Muscle layer of duodenum (tissue), 2 donors: ENCODE data around the gene RDH11.
"Not testable (repeated sequence)": the region's sequence is repeated elsewhere in the genome, so short reads cannot be mapped to it uniquely, and the experiment has no call there.

Source experiments
- H3K27ac ChIP-seq: one replicate; pipeline ENCODE4 v1.7.0; 2013; ENCODE audit warnings: mild to moderate bottlenecking, low read length
- H3K27me3 ChIP-seq: one replicate; pipeline ENCODE4 v1.7.0; 2013; ENCODE audit warnings: low read depth, mild to moderate bottlenecking, control low read depth, low read length
- H3K36me3 ChIP-seq, 2 donors: one replicate each; pipeline ENCODE4 v1.7.0; 2013; ENCODE audit warnings: low read length in 2 of 2, control low read depth in 1 of 2, mild to moderate bottlenecking in 1 of 2; ENCODE audit not compliant: insufficient read depth in 2 of 2, control insufficient read depth in 1 of 2
- H3K4me1 ChIP-seq, 2 donors: one replicate each; pipeline ENCODE4 v1.7.0; 2013; ENCODE audit warnings: low read length in 2 of 2, mild to moderate bottlenecking in 2 of 2, control low read depth in 1 of 2, moderate library complexity in 1 of 2; ENCODE audit not compliant: insufficient read depth in 2 of 2, control insufficient read depth in 1 of 2
- H3K4me3 ChIP-seq, 2 donors: one replicate each; pipeline ENCODE4 v1.7.0; 2013; ENCODE audit warnings: low read length in 2 of 2, low read depth in 1 of 2, mild to moderate bottlenecking in 1 of 2
- H3K9me3 ChIP-seq, 2 donors: one replicate each; pipeline ENCODE4 v1.7.0; 2013; ENCODE audit warnings: low read length in 2 of 2, control low read depth in 1 of 2, mild to moderate bottlenecking in 1 of 2; ENCODE audit not compliant: control insufficient read depth in 1 of 2
- donor health status: healthy.

RDH11 gene

DNA sequence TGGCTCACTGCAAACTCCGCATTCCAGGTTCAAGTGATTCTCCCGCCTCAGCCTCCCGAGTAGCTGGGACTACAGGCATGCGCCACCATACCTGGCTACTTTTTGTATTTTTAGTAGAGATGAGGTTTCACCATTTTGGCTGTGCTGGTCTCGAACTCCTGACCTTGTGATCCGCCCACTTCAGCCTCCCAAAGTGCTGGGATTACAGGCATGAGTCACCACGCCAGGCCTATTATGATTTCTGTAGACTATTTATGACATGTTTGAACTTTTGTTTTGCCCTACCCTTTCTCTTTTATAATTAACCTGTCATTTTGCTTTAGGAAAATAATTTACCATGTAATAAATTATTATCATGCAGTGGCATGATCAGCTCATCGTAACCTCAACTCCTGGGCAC is 5.9 kb upstream of the RDH11 start, which contains the start of gene RDH12:
Gene RDH12, plus strand, starts transcription at position 395 of the 400 bp plus-strand sequence. CDS start 20,757 bp downstream, outside the sequence.
- not testable (repeated sequence) for H3K27ac ChIP-seq, H3K4me1 ChIP-seq, H3K4me3 ChIP-seq, H3K9me3 ChIP-seq, H3K36me3 ChIP-seq, H3K27me3 ChIP-seq

DNA sequence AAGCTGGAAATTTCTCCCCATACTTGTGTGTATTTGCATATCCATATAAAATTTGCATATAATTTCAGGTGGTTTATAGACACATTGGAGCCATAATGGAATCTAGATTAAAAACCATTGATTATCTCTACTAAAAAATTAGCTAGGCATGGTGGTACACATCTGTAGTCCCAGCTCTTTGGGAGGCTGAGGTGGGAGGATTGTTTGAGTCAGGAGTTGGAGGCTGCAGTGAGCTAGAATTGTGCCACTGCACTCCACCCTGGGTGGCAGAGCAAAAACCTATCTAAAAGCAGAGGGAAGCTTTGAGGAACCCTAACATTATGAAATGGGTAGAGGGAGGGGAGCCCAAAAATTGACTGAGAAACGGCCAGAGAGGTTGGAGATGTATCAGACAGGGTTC is 2.6 kb upstream of the RDH11 start:
- peaks cover 0 to 10% of the 10 kb centered on the region in 2 donors for H3K4me1 ChIP-seq
- no peak overlapping the region for H3K4me3 ChIP-seq
- H3K36me3 ChIP-seq = peaks cover 0 to 3% of the 10 kb centered on the region in 2 donors
- no peaks in the 10 kb centered on the region for H3K9me3 ChIP-seq
- H3K27ac ChIP-seq = no peak overlapping the region
- no peaks in the 10 kb centered on the region for H3K27me3 ChIP-seq

DNA sequence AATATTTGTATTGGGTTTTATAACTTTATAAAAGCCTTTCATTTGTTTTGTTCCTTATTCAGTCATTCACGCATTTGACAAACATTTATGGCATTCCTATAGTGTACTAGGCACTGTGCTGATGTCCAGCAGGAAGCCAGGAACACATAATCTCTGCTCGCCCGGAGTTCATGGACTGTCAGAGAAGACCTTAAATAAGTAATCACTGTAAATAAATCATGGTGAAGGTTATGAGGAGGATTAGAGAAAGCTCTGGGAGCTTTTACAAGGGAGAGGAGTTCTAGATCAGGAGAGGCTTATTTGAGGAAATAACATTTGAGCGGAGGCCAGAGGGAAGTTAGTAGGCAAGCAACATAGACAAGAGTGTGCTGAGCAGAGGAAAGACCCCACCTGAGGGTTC is 1.4 kb upstream of the RDH11 start:
- Histone ChIP-seq H3K9me3 (no peaks in the 10 kb centered on the region), H3K4me1 (peaks cover 0 to 11% of the 10 kb centered on the region in 2 donors), H3K36me3 (peaks cover 0 to 8% of the 10 kb centered on the region in 2 donors), H3K27me3 (no peaks in the 10 kb centered on the region), H3K4me3 (no peak overlapping the region), H3K27ac (no peak overlapping the region)

DNA sequence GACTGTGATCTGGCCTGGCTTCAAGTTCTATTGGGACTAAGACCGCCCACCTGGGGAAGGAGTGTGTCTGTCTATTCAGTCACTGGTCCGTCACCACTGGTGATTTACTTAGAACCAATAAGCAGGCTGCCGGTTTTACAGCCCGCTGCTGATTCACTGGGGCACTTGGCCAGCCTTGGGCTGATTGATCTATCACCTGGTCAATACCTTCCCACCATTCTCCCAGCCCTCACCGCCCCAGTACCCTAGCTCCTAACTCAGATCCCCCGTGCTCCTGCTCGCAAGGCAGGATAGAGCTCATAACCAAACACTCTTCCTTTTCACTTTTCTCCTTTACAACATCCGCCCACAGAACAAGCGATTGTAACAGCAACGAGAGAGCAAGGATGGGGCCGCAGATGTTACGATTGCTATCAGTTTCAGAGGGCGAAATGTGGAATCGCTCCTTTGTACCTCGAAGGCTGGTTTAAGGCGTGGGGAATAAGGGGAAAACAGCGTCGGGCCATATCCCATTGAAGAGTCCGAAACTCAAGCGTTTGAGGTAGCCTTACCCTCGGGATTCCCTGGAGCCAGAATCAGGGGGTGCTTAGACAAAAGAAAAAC is 672 bp downstream of the RDH11 start:
- Histone ChIP-seq H3K4me3 (peak overlapping the region; percentile 96 to 98), H3K36me3 (peaks cover 18 to 28% of the 10 kb centered on the region in 2 donors), H3K9me3 (no peaks in the 10 kb centered on the region), H3K4me1 (peaks cover 0 to 11% of the 10 kb centered on the region in 2 donors), H3K27ac (peak overlapping the region; percentile 94), H3K27me3 (no peaks in the 10 kb centered on the region)

DNA sequence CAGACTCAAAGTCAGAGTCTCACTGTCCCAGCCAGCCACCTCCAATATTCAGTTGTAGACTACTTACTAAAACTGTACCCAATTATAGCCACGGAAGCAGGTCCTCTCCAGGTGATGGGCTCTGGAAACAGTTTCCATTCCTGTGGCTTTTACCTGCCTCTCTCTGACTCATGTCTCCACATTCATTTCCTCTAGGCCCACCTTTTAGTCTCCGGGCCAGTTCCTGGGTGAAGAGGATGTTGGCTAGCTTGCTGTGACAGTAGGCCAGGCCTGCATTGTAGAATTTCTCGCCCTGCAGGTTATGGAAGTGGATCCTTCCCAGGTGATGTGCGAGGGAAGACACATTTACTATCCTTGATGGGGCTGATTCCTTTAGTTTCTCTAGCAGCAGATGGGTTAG is 5.6 kb downstream of the RDH11 start:
- Histone ChIP-seq H3K4me3 (no peak overlapping the region), H3K27me3 (no peaks in the 10 kb centered on the region), H3K36me3 (peaks cover 46 to 62% of the 10 kb centered on the region in 2 donors), H3K4me1 (peaks cover 0 to 11% of the 10 kb centered on the region in 2 donors), H3K27ac (no peak overlapping the region), H3K9me3 (no peaks in the 10 kb centered on the region)

DNA sequence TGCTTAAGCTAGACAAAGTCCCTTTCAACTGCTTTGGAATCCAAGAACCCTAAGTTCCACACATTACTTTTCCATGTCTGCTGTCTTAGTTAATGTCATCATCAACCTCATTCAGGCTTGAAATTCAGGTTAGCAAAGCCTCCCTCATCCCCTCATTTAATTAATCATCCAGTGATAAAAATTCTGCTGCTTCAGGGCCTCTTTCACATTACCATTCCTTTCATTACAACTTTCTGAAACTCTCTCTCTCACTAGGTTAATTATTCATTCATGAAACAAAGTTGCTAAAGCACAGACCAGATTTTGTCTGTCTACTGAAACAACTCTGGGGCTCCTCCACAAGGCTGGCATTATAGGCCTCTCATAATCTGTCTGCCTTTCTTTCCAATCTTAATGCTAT is 11.7 kb downstream of the RDH11 start:
- peaks cover 38 to 61% of the 10 kb centered on the region in 2 donors for H3K36me3 ChIP-seq
- H3K27me3 ChIP-seq = no peaks in the 10 kb centered on the region
- H3K9me3 ChIP-seq = no peaks in the 10 kb centered on the region
- no peak overlapping the region for H3K27ac ChIP-seq
- H3K4me3 ChIP-seq = no peak overlapping the region
- no peaks in the 10 kb centered on the region for H3K4me1 ChIP-seq

DNA sequence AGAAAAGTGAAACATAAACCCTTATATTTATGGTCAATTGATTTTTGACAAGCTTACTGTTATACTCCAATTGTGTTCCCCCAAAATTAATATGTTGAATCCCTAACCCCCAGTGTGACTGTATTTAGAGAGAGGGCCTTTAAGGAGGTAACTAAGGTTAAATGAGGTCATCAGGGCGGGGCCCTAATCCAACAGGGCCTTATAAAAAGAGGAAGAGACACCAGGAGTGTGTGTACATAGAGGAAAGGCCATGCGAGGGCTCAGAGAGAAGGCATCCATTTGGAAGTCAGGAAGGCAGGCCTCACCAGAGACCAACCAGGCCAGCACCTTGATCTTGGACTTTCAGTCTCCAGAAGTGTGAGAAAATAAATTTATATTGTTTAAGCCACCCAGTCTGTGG is 14.6 kb downstream of the RDH11 start:
- no peaks in the 10 kb centered on the region for H3K9me3 ChIP-seq
- H3K36me3 ChIP-seq = peaks cover 33 to 54% of the 10 kb centered on the region in 2 donors
- no peak overlapping the region for H3K4me3 ChIP-seq
- no peaks in the 10 kb centered on the region for H3K27me3 ChIP-seq
- no peak overlapping the region for H3K27ac ChIP-seq
- no peaks in the 10 kb centered on the region for H3K4me1 ChIP-seq

DNA sequence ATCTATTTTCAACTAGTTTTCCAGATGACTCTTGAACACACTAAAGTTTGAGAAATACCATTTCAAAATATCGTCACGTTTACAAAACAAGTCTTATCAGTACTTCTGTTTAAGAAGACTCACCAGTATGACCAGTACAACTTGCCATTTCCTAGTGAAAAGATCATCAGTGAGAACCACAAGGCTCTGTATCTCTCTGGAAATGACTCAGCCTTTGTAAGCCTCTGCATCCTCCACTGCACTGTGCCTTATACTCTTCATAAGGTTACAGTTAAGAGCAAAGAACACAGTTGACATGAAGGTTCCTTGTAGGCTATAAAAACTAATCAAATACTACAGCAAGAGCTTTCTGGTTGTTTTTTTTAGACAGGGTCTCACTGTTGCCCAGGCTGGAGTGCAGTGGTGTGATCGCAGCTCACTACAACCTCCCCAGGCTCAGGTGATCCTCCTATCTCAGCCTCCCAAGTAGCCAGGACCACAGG is 15.4 kb downstream of the RDH11 start:
- Histone ChIP-seq H3K9me3 (no peaks in the 10 kb centered on the region), H3K36me3 (peaks cover 30 to 47% of the 10 kb centered on the region in 2 donors), H3K27me3 (no peaks in the 10 kb centered on the region), H3K4me1 (peaks cover 0 to 5% of the 10 kb centered on the region in 2 donors), H3K4me3 (no peak overlapping the region), H3K27ac (no peak overlapping the region)

DNA sequence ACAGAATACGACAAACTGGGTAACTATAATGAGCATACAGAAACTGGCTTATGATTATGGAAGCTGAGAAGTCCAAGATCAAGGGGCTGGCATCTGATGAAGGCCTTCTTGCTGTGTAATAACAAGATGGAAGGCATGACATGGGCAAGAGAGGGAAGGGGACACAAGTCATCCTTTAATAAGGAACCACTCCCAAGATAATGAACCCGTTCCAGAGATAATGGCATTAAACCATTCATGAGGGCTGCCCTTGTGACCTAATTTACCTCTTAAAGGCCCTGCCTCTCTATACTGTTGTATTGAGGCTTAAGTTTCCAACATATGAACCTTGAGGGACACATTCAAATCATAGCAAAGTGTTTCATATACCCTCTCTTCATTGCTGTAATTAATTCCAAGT is 16.6 kb downstream of the RDH11 start:
- Histone ChIP-seq H3K36me3 (peaks cover 27 to 44% of the 10 kb centered on the region in 2 donors), H3K27me3 (no peaks in the 10 kb centered on the region), H3K4me1 (peaks cover 0 to 7% of the 10 kb centered on the region in 2 donors), H3K4me3 (no peak overlapping the region), H3K27ac (no peak overlapping the region), H3K9me3 (no peaks in the 10 kb centered on the region)

DNA sequence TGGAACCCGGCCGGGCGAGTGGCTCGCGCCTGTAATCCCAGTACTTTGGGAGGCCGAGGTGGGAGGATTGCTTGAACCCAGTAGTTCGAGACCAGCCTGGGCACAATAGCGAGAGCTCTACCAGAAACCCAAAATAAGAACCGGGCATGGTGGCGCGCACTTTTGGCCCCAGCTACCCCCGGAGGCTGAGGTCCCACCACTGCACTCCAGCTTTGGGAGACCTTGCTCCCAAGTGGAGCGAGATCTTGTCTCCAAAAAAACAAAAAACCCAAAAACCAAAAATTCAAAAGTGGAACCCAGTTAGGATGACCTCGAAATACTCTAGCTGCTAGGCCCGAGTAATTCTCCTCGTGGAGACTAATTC is 20.4 kb downstream of the RDH11 start:
- Histone ChIP-seq H3K9me3 (no peaks in the 10 kb centered on the region), H3K27me3 (no peaks in the 10 kb centered on the region), H3K4me3 (peak overlapping the region; percentile 83 to 99), H3K4me1 (peaks cover 6 to 28% of the 10 kb centered on the region in 2 donors), H3K36me3 (peaks cover 16 to 30% of the 10 kb centered on the region in 2 donors), H3K27ac (peak overlapping the region; percentile 86)

DNA sequence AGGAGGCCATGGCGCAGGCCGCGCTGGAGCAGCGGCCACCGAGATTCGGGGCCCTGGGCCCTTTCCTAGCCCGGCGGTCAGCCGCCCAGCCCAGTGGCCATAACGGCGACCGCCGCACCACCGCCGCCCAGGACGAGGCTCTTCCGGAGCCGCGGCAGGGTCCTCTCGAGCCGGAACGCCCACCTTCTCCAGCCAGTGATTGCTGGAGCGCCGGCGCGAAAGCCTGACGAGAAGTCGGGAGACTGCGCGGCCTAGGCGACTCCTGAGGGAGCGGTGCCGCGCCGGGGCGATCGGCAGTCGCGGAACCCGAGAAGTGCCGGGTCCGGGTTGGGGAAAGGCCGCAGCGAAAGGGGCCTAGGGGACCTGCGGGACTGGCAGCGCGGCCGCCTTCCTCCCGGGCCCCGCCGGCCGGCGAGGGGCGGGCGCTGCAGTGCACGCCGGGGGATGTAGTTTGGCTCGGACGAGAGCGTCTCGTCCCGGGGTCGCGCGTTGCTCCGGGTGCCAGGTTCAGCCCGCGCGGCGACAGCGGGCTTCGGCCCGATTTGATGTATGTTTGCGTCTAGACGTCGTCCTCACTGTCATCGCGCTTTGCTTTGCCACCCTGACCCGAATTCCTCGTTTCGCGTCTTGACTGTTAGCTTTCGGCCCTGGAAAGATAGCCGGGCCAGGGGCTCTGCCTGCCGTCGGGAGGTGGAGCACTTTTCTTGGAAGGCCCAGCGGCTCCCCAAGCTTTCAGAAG is 20.9 kb downstream of the RDH11 start, which contains the start of gene VTI1B:
Gene VTI1B, minus strand, starts transcription at position 153 of the 739 bp plus-strand sequence. Its CDS starts 143 bp downstream, at position 10.
- peaks cover 6 to 28% of the 10 kb centered on the region in 2 donors for H3K4me1 ChIP-seq
- H3K27ac ChIP-seq = peak within 1 kb of the TSS; percentile 86
- H3K4me3 ChIP-seq = peak within 1 kb of the TSS; percentile 83 to 99
- H3K36me3 ChIP-seq = peaks cover 13 to 24% of the 10 kb centered on the region in 2 donors
- no peaks in the 10 kb centered on the region for H3K27me3 ChIP-seq
- no peaks in the 10 kb centered on the region for H3K9me3 ChIP-seq
